Caco-2 (cell line): ENCODE measurements around the gene CCDC9B. TPM values are rescaled to one million over a fixed set of nuclear protein-coding genes. Genes with fewer than 3 reads are reported as not detected.

Experiments used
- BruUV-seq: library from RNA; stranded (reverse); fragments of 400-500 nt; replicated peaks from 2 replicates; lab custom pipeline; 2021; lab: Mats Ljungman, UMichigan
- CTCF ChIA-PET: fragments of 300-600 bp; sonication (Branson Sonifier 250); formaldehyde crosslinking; loops from one replicate; lab custom pipeline; 2022; ENCODE audit warnings: antibody characterized with exemption; lab: Charles Lee
- POLR2A ChIA-PET: fragments of 300-600 bp; sonication (Branson Sonifier 250); formaldehyde crosslinking; loops from one replicate; lab custom pipeline; 2022; ENCODE audit warnings: antibody characterized with exemption; lab: Charles Lee
- DNase-seq, 2 experiments: peaks; one replicate each; pipeline versions ENCODE4 v3.0.0 to v3.0.0-alpha.2; 2020 to 2022
- H3K27me3 ChIP-seq: replicated peaks from 2 replicates; pipeline ENCODE4 v1.6.0; 2011; ENCODE audit warnings: low read length; ENCODE audit not compliant: control insufficient read depth, insufficient read depth
- H3K36me3 ChIP-seq: 2 replicates; pipeline ENCODE4 v1.5.1; 2011; ENCODE audit warnings: low read length; ENCODE audit not compliant: control insufficient read depth, insufficient read depth
- H3K4me1 ChIP-seq: fragments of 250-450 bp; sonication (Bioruptor Pico); 2 replicates; pipeline ENCODE4 v1.5.1; 2020; ENCODE audit warnings: mild to moderate bottlenecking
- H3K4me3 ChIP-seq: 2 replicates; pipeline ENCODE4 v1.5.1; 2011; ENCODE audit warnings: low read depth, mild to moderate bottlenecking, control low read depth, low read length
- H3K9me3 ChIP-seq: fragments of 250-450 bp; sonication (Bioruptor Pico); 2 replicates; pipeline ENCODE4 v1.5.1; 2020; ENCODE audit warnings: mild to moderate bottlenecking, moderate library complexity
- H3K27ac Mint-ChIP-seq: one replicate; pipeline ENCODE4 v1.8.0; 2022; ENCODE audit warnings: mixed read lengths; ENCODE audit not compliant: unreplicated experiment
- H3K27me3 Mint-ChIP-seq: one replicate; pipeline ENCODE4 v1.8.0; 2022; ENCODE audit warnings: mixed read lengths; ENCODE audit not compliant: insufficient read depth, unreplicated experiment
- H3K36me3 Mint-ChIP-seq: one replicate; pipeline ENCODE4 v1.8.0; 2022; ENCODE audit warnings: mild to moderate bottlenecking, mixed read lengths; ENCODE audit not compliant: insufficient read depth, unreplicated experiment
- H3K4me1 Mint-ChIP-seq: one replicate; pipeline ENCODE4 v1.8.0; 2022; ENCODE audit warnings: low read depth, mixed read lengths; ENCODE audit not compliant: unreplicated experiment
- H3K4me3 Mint-ChIP-seq: one replicate; pipeline ENCODE4 v1.8.0; 2022; ENCODE audit warnings: mild to moderate bottlenecking, moderate library complexity, mixed read lengths; ENCODE audit not compliant: unreplicated experiment
- H3K9me3 Mint-ChIP-seq: one replicate; pipeline ENCODE4 v1.8.0; 2022; ENCODE audit warnings: mixed read lengths; ENCODE audit not compliant: unreplicated experiment
- CTCF ChIP-seq, 2 experiments: fragments of 200-600 bp in 1 of 2; IDR thresholded peaks; 1 replicate in 1 of 2; 2 replicates in 1 of 2; pipeline versions ENCODE4 v1.5.1 to v1.8.0; 2011 to 2022; ENCODE audit warnings: antibody characterized with exemption in 1 of 2, control low read depth in 1 of 2, inconsistent platforms in 1 of 2, low read depth in 1 of 2, low read length in 1 of 2, mild to moderate bottlenecking in 1 of 2, moderate library complexity in 1 of 2; ENCODE audit not compliant: insufficient read depth in 1 of 2, severe bottlenecking in 1 of 2, unreplicated experiment in 1 of 2
- intact Hi-C: fragments of 100-400 bp; cut with micrococcal nuclease; formaldehyde crosslinking; loops from one replicate; pipeline ENCODE4 v1.10.0; 2022; ENCODE audit not compliant: unreplicated experiment
- total RNA-seq: library from RNA; stranded (reverse); gene quantifications from 2 replicates; pipeline ENCODE4 v1.2.3, GENCODE V29; 2022

Gene CCDC9B
- total RNA-seq, 1 experiment from 2014 or later, result 0.86 TPM

- Mint-ChIP-seq H3K36me3 (no peaks in the 10 kb centered on the region), H3K4me3 (no peak within 1 kb of the TSS), H3K27me3 (peaks cover 3% of the 10 kb centered on the region), H3K4me1 (no peaks in the 10 kb centered on the region), H3K27ac (no peak within 1 kb of the TSS), H3K9me3 (no peaks in the 10 kb centered on the region)
- Histone ChIP-seq H3K4me3 (no peak within 1 kb of the TSS), H3K9me3 (no peaks in the 10 kb centered on the region), H3K27me3 (no peaks in the 10 kb centered on the region), H3K4me1 (no peaks in the 10 kb centered on the region), H3K36me3 (no peaks in the 10 kb centered on the region)
- ChIA-PET CTCF (interaction anchor here (0.6 to 4.2 kb wide), 10 partner anchors 11 to 133 kb away, joined by 3 to 34 read pairs (median 4); partner anchors contain the start of genes ANKRD63 and BAHD1), POLR2A (no interaction called here)
- DNase-seq, result peak in 1 of 2 experiments; percentile 36
- peak in 1 of 2 experiments; percentile 28 for TF ChIP-seq CTCF (IDR thresholded peaks at IDR 0.05; ENCODE audit: insufficient read depth in 1 of 2, low read depth in 1 of 2, low read length in 1 of 2, severe bottlenecking in 1 of 2, unreplicated experiment in 1 of 2)
- intact Hi-C loops, result no loop called here
- no TSS peak for BruUV-seq
Observed at GRCh38 chr15:40307421-40308211, 33.1 kb downstream of the CCDC9B start, which contains the start of gene PLCB2. TSS of gene PLCB2 (minus strand) at chr15:40307935. CDS start at chr15:40307672, 263 bp downstream.

- TF ChIP-seq CTCF (IDR thresholded peaks at IDR 0.05; ENCODE audit: insufficient read depth in 1 of 2, low read depth in 1 of 2, low read length in 1 of 2, severe bottlenecking in 1 of 2, unreplicated experiment in 1 of 2), result no peak
- no peaks in the 10 kb centered on the region for H3K4me1 ChIP-seq
- H3K27me3 ChIP-seq, result no peaks in the 10 kb centered on the region
- no peaks in the 10 kb centered on the region for H3K36me3 Mint-ChIP-seq
- H3K9me3 ChIP-seq, result no peaks in the 10 kb centered on the region
- H3K4me3 ChIP-seq, result no peak overlapping the region
- no peak overlapping the region for H3K27ac Mint-ChIP-seq
- ChIA-PET POLR2A (no interaction called here), CTCF (interaction anchor here (0.5 to 4.2 kb wide), 10 partner anchors 13 to 134 kb away, joined by 3 to 34 read pairs (median 4); partner anchors contain the start of genes ANKRD63 and BAHD1)
- no peaks in the 10 kb centered on the region for H3K27me3 Mint-ChIP-seq
- intact Hi-C loops, result no loop called here
- no peaks in the 10 kb centered on the region for H3K9me3 Mint-ChIP-seq
- H3K36me3 ChIP-seq, result no peaks in the 10 kb centered on the region
- no peak overlapping the region for H3K4me3 Mint-ChIP-seq
- DNase-seq, result no peak
- no TSS peak for BruUV-seq
- no peaks in the 10 kb centered on the region for H3K4me1 Mint-ChIP-seq
Observed at GRCh38 chr15:40306908-40307307, 33.8 kb downstream of the CCDC9B start.

GRCh38 chr15:40306371-40306770, 34.4 kb downstream of the CCDC9B start:
- H3K4me3 Mint-ChIP-seq, result no peak overlapping the region

More at GRCh38 chr15:40306371-40306770, 34.4 kb downstream of the CCDC9B start:
- no TSS peak for BruUV-seq
- no peak overlapping the region for H3K27ac Mint-ChIP-seq
- Histone ChIP-seq H3K4me1 (no peaks in the 10 kb centered on the region), H3K9me3 (no peaks in the 10 kb centered on the region), H3K4me3 (no peak overlapping the region), H3K36me3 (no peaks in the 10 kb centered on the region), H3K27me3 (no peaks in the 10 kb centered on the region)
- ChIA-PET CTCF (interaction anchor here (0.5 to 1.0 kb wide), 2 partner anchors 16 kb away, joined by 3 to 5 read pairs; no protein-coding TSS in a partner anchor), POLR2A (no interaction called here)
- H3K27me3 Mint-ChIP-seq, result no peaks in the 10 kb centered on the region
- intact Hi-C loops, result no loop called here
- no peak for DNase-seq
- no peaks in the 10 kb centered on the region for H3K9me3 Mint-ChIP-seq
- H3K36me3 Mint-ChIP-seq, result no peaks in the 10 kb centered on the region
- no peak for TF ChIP-seq CTCF (IDR thresholded peaks at IDR 0.05; ENCODE audit: insufficient read depth in 1 of 2, low read depth in 1 of 2, low read length in 1 of 2, severe bottlenecking in 1 of 2, unreplicated experiment in 1 of 2)
- no peaks in the 10 kb centered on the region for H3K4me1 Mint-ChIP-seq
